WERI-Rb-1 (cell line): Measurements from ENCODE around the gene CCDC91.

Experiments used
- DNase-seq: peaks from one replicate; pipeline ENCODE4 v3.0.0-alpha.2; 2020
- H3K27ac ChIP-seq: fragments of 250-450 bp; sonication (Bioruptor Pico); 2 replicates; pipeline ENCODE4 v1.5.1; 2020; ENCODE audit warnings: mild to moderate bottlenecking, moderate library complexity
- H3K27me3 ChIP-seq: fragments of 250-450 bp; sonication (Bioruptor Pico); 2 replicates; pipeline ENCODE4 v1.5.1; 2021; ENCODE audit warnings: mild to moderate bottlenecking, low read depth, moderate library complexity; ENCODE audit not compliant: insufficient read depth, severe bottlenecking
- H3K36me3 ChIP-seq: fragments of 250-450 bp; sonication (Bioruptor Pico); 2 replicates; pipeline ENCODE4 v1.5.1; 2020; ENCODE audit warnings: mild to moderate bottlenecking, moderate library complexity
- H3K4me3 ChIP-seq: 2 replicates; pipeline ENCODE4 v1.5.1; 2011; ENCODE audit warnings: low read depth, mild to moderate bottlenecking, control low read depth, low read length
- H3K9me3 ChIP-seq: fragments of 250-450 bp; sonication (Bioruptor Pico); 2 replicates; pipeline ENCODE4 v1.5.1; 2021; ENCODE audit warnings: mild to moderate bottlenecking, moderate library complexity; ENCODE audit not compliant: severe bottlenecking
- TF ChIP-seq, protein P1 (sequence below): IDR thresholded peaks from 2 replicates; pipeline ENCODE4 v1.5.1; 2011; ENCODE audit warnings: low read depth, mild to moderate bottlenecking, control low read depth, inconsistent platforms, low read length

CCDC91 gene

DNA sequence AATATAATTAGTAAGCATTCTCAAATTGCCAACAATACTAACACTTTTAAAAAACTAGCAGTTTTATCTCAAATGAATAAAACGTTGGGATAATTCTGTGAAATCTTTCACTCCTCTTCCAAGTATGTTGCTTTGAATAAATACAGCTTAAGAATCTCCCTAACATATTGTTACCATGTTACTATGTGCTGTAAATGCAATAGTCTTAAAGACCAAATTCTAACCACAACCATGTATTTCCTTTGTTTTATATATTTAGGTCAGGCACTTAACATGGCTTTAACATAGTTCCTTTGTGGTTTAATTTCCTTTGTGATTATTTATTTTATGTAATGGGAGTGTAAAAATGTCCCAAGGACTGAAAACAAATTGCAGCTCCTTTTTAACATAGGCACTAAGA lies 33.9 kb upstream of the CCDC91 start:
- Histone ChIP-seq H3K36me3 (no peaks in the 10 kb centered on the region), H3K27ac (no peak overlapping the region), H3K4me3 (no peak overlapping the region), H3K27me3 (no peaks in the 10 kb centered on the region), H3K9me3 (no peaks in the 10 kb centered on the region)
- no peak for DNase-seq
- TF ChIP-seq, protein P1, sequence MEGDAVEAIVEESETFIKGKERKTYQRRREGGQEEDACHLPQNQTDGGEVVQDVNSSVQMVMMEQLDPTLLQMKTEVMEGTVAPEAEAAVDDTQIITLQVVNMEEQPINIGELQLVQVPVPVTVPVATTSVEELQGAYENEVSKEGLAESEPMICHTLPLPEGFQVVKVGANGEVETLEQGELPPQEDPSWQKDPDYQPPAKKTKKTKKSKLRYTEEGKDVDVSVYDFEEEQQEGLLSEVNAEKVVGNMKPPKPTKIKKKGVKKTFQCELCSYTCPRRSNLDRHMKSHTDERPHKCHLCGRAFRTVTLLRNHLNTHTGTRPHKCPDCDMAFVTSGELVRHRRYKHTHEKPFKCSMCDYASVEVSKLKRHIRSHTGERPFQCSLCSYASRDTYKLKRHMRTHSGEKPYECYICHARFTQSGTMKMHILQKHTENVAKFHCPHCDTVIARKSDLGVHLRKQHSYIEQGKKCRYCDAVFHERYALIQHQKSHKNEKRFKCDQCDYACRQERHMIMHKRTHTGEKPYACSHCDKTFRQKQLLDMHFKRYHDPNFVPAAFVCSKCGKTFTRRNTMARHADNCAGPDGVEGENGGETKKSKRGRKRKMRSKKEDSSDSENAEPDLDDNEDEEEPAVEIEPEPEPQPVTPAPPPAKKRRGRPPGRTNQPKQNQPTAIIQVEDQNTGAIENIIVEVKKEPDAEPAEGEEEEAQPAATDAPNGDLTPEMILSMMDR: no peak

DNA sequence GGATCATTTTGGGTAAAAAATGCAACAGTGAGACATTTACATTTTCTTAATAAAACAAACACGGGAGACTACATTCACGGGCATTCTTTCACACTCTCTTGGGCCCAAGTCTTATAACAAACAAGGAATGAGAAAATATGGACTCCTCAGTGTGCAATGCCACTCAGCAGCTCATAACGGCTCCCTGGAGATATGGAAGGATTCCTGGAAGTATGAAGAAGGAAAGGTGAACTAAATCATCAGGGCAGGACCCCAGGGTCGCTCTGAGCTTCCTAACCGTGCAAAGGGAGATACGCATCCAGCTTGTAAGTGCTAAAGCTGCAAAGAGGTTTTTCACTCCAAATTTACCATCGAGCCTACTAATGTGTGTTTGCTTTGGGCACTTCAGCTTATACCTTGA lies 33.5 kb upstream of the CCDC91 start:
- Histone ChIP-seq H3K4me3 (no peak overlapping the region), H3K27me3 (no peaks in the 10 kb centered on the region), H3K9me3 (no peaks in the 10 kb centered on the region), H3K27ac (no peak overlapping the region), H3K36me3 (no peaks in the 10 kb centered on the region)
- DNase-seq: no peak
- TF ChIP-seq, protein P1: no peak

DNA sequence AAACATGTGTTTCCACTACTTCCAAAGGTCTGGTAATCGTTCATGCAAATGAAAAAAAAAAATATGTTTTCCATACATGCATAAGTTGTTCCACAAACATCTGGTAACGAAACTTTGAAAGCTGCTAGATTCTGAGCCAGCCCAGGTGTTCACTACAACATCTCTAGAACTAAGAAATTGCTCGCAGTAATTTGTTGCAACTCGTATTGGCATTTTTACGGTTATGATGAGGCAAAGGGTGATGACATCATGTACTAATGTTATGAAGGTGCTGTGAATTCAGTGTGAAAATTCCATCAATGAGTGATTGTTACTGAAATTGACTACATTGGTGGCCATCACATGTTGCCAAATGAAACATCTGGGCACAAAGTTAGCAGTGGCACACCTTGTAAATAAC lies 31.9 kb upstream of the CCDC91 start:
- DNase-seq: no peak
- H3K36me3 ChIP-seq: no peaks in the 10 kb centered on the region
- H3K4me3 ChIP-seq: no peak overlapping the region
- TF ChIP-seq, protein P1: no peak
- no peak overlapping the region for H3K27ac ChIP-seq
- no peaks in the 10 kb centered on the region for H3K9me3 ChIP-seq
- no peaks in the 10 kb centered on the region for H3K27me3 ChIP-seq

DNA sequence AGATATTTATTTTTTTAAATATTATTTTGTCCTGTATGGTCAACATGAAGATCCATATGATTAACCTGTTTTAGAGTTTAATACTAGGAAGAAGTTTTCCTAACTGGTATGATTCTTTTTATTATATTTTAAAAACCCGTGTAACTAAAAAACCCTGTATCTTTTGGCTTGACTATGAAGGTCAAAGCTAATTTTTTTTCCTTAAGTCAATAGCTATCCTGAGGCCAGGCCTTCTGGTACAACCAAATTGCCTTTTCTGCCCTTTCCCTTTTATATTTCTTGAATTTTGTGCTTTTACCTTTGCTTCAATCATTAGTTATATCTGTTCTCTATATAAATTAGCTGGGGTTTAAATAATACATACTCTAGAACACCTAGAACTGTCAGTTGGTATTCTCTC lies 30.6 kb upstream of the CCDC91 start:
- Histone ChIP-seq H3K36me3 (no peaks in the 10 kb centered on the region), H3K9me3 (no peaks in the 10 kb centered on the region), H3K27ac (no peak overlapping the region), H3K27me3 (no peaks in the 10 kb centered on the region), H3K4me3 (no peak overlapping the region)
- TF ChIP-seq, protein P1: no peak
- DNase-seq: no peak

DNA sequence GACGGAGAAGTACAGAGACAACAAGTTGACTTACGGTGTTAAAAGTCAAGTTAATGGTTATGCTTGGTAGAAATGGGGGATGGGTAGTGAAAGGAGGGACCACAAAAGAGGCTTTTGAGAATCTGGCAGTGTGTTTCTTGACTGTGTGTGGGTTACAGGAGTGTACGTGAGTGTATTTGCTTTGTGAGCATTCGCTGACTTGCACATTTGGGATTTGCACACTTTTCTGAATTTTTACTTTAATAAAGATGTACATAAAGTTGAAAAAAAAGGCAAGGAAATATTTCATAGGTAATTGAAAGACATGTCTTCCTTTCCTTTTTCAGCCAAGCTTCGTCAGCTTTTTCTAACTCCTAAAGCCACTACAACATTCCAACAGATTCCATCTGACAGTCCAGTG lies 28.6 kb upstream of the CCDC91 start:
- no peaks in the 10 kb centered on the region for H3K9me3 ChIP-seq
- no peaks in the 10 kb centered on the region for H3K36me3 ChIP-seq
- no peak overlapping the region for H3K27ac ChIP-seq
- H3K4me3 ChIP-seq: no peak overlapping the region
- no peak for DNase-seq
- H3K27me3 ChIP-seq: no peaks in the 10 kb centered on the region
- TF ChIP-seq, protein P1: no peak

DNA sequence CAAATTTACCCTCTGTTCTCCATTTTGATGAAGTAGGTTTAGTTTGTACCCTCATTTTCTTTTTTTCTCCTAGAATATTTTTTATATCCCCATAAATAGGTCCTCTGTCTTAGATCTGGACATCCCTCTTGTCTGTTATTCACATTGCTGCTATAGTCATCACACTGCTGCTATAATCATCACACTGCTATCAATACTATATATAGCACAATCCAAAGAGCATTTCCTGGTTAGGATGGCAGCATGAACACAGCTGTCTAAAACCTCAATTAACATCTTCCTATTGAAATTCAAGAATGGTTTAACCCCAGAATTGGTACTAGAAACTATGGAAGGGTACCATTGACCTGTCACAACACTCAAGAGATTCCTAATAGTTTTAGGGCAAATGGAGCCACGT lies 27.6 kb upstream of the CCDC91 start:
- H3K36me3 ChIP-seq: no peaks in the 10 kb centered on the region
- H3K4me3 ChIP-seq: no peak overlapping the region
- DNase-seq: no peak
- no peaks in the 10 kb centered on the region for H3K9me3 ChIP-seq
- TF ChIP-seq, protein P1: no peak
- no peaks in the 10 kb centered on the region for H3K27me3 ChIP-seq
- H3K27ac ChIP-seq: no peak overlapping the region
